HG03439 (cell line): ENCODE results near the gene ATP1B3.
A peak's percentile ranks its signal among the peaks of the same experiment; 100 is the strongest.
"Not testable (repeated sequence)": the region's sequence is repeated elsewhere in the genome, so short reads cannot be mapped to it uniquely, and the experiment has no call there.

Experiments
- ATAC-seq: cut with Tn5 transposase; IDR thresholded peaks from one replicate; pipeline ENCODE4 v1.9.1; 2021; ENCODE audit warnings: mild to moderate bottlenecking, moderate library complexity; ENCODE audit not compliant: unreplicated experiment

Gene ATP1B3

DNA sequence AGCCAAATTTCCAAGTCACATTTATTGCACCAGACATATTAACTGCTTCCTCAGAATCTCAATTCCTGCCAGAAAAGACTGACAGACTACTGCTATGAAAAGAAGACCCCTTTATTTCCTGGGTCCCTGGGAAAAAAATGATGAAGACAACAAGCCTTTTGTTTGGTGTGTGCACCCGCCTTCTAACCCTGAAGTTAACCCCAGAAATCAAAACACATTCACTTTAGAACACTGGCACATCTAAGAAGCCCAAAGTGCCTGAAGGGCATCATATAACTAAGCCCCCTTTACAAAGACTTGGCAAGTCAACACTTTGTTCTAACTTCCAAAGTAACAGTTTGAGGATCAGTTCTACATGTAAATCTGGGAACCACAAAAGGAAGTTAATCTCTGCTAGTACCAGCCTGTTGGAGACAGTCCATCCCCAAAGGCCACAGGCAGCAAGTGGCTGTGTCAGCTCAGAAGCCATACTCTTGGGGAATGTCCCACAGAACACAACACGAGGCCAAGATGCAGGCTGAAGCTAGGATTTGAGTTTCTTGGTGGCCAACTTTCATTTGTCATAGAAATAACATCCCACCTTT, 16.3 kb upstream of the ATP1B3 start:
- no peak for ATAC-seq

- ATAC-seq: no peak
Observed at GRCh38 chr3:141860766-141861513, 15.5 kb upstream of the ATP1B3 start.

GRCh38 chr3:141862279-141862816, 14.1 kb upstream of the ATP1B3 start:
- ATAC-seq: no peak

DNA sequence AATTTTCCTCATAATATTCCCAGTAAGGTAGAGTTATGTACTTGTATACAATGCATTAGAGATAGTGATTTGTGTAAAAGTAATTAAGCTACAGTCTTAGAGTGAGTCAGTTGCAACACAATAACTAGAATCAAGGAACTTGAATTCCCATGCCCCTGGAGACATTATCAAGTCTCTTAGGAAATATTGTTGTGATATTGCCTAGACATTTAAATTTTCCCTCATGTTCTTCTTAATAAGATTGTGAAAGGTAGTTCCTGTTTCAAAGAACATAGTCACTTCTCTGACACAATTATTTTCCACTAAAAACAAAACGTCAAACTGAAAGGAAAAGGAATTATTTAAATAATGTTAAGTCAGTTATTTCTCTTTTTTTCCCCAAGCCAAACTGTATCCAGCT, 13.0 kb upstream of the ATP1B3 start:
- ATAC-seq: no peak

- no peak for ATAC-seq
Observed at GRCh38 chr3:141864281-141864970, 12.0 kb upstream of the ATP1B3 start.

DNA sequence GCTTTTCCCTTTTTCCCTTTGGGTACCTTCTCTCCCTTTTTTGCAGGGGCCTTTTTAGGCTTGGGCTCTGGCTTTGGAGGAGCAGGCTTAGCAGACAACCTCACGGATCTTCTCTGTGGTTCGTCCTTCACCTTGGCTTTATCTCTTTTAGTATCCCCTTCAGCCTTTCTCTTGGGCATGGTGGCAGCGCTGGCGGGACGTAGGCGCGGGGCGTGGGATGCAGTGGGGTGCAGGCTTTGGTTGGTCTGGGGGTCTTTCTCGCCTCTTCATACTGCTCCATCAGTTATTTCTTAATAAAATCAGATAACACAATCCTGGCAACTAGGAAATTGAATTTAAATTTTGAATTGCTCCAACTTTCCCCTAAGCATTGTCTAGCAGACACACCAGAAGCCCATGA, 11.3 kb upstream of the ATP1B3 start:
- ATAC-seq: no peak

- ATAC-seq: no peak
Observed at GRCh38 chr3:141870091-141870687, 6.3 kb upstream of the ATP1B3 start.

DNA sequence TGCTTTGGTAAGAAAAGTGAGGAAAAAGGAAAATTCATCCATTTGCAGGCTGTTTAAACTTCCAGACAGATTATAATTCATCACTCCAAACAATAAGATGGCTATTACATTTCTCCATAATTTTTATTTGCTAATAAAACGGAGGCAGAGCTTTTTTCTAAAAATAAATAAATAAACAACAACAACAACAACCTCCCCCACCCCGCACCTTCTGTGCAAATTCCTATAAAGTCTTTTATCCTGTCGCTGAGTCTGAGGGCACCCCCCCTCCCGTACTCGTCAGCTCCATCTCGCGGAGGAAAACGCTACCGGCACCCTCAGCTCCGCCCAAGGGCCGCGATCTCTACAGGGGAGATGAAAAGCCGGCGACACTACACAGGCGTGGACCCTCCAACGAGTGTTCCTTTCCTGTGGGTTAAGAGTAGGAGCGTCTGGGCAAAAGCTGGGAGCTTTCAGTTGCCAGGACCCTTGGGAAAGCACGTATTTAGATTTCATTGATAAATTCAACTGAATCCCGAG, 1.0 kb upstream of the ATP1B3 start:
- peak; percentile 52 for ATAC-seq

DNA sequence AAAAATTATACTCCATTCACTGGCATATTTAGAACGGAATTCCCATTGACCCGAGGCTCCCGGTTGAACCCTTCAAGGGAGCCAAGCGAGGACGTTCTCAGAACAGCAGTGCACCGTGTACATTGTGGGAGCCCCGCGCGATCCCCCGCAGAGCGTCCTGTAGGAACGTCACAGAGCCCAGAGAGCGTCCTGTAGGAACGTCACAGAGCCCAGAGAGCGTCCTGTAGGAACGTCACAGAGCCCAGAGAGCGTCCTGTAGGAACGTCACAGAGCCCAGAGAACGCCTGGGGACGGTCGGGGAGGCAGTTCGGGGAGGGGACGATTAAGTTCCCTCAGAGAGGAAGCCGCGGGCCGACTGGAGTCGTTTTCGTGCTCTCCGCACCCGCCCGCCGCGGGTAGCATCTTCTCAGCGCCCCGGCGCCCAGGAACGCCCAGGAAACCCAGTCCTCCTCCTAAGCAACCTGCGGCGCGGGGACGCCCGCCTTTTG, 506 bp upstream of the ATP1B3 start:
- peak; percentile 48 for ATAC-seq

DNA sequence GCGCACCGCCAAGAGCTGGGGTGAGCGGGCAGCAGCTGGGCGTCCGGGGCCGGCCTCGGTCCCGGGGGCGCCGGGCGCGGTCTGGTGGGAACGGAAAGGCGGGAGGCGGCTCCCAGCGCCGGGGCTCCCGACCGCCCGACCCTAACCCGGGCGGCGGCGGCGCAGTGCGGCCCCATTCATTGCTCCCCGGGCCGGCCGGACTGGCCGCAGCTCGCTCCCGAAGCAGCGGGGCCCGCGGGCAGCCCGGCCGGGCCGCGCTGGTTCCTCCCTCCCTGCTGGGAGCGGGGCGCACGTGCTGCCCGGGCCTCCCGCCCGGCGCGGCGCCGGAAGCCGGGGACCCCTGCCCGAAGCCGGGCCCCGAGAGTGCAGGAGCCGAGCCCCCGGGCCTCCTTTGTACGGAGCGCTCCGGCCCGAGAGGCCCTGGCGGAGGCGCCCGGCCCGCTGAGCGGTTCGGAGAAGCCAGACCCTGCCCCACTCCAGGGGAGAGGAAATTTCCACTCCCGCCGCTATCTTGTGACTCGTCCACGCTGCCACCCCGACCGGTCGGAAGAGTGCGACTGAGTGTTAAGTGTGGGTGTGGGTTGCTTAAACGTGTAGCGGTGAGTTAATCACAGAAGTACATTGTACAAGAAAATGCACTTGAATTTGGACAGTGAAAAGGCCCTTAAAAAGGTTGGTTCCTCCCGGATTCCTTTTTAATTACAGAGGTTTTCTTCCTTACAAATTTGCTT, 613 bp downstream of the ATP1B3 start:
- peak; percentile 27 for ATAC-seq

DNA sequence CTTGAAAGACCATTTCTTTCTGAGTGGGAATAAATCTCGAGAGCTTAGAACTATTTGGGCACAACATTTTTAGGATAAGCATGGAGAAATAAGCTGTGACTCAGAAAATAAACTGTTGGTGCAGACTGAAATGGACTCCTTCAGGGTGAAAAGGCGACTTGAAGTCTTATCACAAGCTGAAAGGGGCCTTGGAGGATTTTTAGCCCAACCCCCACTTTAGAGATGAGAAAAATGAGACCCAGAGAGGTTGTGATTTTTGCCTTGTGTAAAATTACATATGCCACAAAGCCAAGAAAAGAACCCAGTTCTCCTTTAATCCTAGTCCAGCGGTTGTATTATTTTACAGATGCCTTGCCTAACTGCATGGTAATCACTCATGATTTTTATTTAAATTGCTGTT, 1.5 kb downstream of the ATP1B3 start:
- ATAC-seq: no peak

GRCh38 chr3:141878326-141878725, 1.9 kb downstream of the ATP1B3 start:
- no peak for ATAC-seq

- ATAC-seq: no peak
Observed at GRCh38 chr3:141878817-141879216, 2.4 kb downstream of the ATP1B3 start.

DNA sequence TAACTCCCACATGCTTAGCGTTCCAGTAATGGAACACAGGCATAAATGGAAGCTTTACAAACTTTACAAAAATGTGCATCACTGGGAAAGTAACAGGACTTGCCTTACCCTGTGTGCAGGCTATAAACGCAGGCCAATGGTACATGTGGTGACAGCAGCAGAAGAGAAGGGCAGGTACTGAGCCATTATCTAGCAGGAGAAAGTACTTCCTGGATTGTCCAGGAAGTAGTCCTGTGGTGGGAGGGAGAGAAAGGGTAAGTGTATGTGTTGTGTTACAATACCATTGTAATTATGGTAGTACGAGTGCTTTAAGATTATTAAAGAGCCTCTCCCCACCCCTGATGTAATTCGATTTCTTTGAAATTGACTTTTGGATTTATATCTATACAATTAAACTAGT, 5.3 kb downstream of the ATP1B3 start:
- no peak for ATAC-seq

GRCh38 chr3:141887051-141887450, 10.6 kb downstream of the ATP1B3 start:
- ATAC-seq: no peak

DNA sequence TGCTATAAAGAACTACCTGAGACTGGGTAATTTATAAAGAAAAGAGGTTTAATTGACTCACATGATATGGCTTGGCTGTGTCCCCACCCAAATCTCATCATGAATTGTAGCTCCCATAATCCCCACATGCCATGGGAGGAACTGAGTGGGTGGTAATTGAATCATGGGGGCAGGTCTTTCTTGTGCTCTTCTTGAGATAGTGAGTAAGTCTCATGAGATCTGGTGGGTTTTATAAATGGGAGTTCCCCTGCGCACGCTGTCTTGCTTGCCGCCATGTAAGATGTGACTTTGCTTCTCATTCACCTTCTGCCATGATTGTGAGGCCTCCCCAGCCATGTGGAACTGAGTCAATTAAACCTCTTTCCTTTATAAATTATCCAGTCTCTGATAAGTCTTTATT, 12.1 kb downstream of the ATP1B3 start:
- not testable (repeated sequence) for ATAC-seq

- no peak for ATAC-seq
Observed at GRCh38 chr3:141894524-141895176, 18.2 kb downstream of the ATP1B3 start.

GRCh38 chr3:141895731-141896130, 19.3 kb downstream of the ATP1B3 start:
- ATAC-seq: no peak

GRCh38 chr3:141898908-141899307, 22.5 kb downstream of the ATP1B3 start:
- no peak for ATAC-seq

DNA sequence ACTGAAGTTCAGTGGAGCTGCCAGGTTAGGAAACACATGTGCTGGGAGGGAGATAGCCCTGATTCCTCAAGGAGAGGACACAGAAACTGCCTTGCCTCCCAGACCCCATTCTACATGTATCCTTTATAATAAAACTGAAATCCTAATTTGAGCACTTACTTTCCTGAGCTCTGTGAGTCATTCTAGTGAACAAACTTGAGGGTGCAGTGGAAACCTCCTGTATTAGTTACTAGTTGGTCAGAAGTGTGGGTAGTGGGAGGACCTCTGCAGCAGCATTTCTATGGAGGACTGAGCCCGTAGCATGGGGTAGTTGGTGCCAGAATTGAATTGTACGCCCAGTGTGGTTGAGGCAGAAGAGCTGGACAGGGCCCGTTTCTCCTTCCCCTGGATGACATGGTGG, 23.9 kb downstream of the ATP1B3 start:
- ATAC-seq: no peak
